Measurements from ENCODE around the gene C2orf76.

Gene C2orf76

GRCh38 chr2:119308793-119309330, 57.8 kb downstream of the C2orf76 start:
- no peak for DNase-seq (ENCODE audit: low read depth)

GRCh38 chr2:119307419-119308140, 59.1 kb downstream of the C2orf76 start:
- H3K4me3 ChIP-seq (ENCODE audit: low read length): no peak overlapping the region
- DNase-seq (ENCODE audit: low read depth): no peak
- no peak for TF ChIP-seq CTCF (conservative IDR thresholded peaks at IDR 0.05; ENCODE audit: low read length)

More at GRCh38 chr2:119308793-119309330, 57.8 kb downstream of the C2orf76 start:
- no peak overlapping the region for H3K4me3 ChIP-seq (ENCODE audit: low read length)
- TF ChIP-seq CTCF (conservative IDR thresholded peaks at IDR 0.05; ENCODE audit: low read length): no peak

- no peak for DNase-seq (ENCODE audit: low read depth)
- no peak for TF ChIP-seq CTCF (conservative IDR thresholded peaks at IDR 0.05; ENCODE audit: low read length)
- peak overlapping the region; percentile 26 for H3K4me3 ChIP-seq (ENCODE audit: low read length)
Measured at GRCh38 chr2:119306196-119306590, 60.4 kb downstream of the C2orf76 start.

- no peak for DNase-seq (ENCODE audit: low read depth)
- no peak for TF ChIP-seq CTCF (conservative IDR thresholded peaks at IDR 0.05; ENCODE audit: low read length)
- H3K4me3 ChIP-seq (ENCODE audit: low read length): peak overlapping the region; percentile 26
Measured at GRCh38 chr2:119305497-119306195, 61.0 kb downstream of the C2orf76 start.

GRCh38 chr2:119304847-119305246, 61.8 kb downstream of the C2orf76 start:
- no peak for DNase-seq (ENCODE audit: low read depth)
- H3K4me3 ChIP-seq (ENCODE audit: low read length): no peak overlapping the region
- no peak for TF ChIP-seq CTCF (conservative IDR thresholded peaks at IDR 0.05; ENCODE audit: low read length)

DNA sequence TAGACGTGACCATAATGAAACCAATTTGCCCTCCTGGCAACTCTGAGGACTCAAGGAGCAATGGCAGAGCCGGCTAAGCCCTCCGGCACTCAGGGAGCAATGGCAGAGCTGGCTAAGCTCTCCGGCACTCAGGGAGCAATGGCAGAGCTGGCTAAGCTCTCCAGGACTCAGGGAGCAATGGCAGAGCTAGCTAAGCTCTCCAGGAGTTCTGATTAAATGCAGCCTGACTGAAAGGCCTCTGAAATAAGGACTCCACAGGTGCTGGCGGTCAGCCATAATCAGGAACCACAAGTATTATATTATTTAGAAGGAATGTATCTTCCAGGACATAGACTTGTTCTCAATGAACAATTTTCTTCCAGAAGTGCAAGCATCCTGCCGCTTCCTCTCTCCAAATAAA, 65.2 kb downstream of the C2orf76 start:
- no peak overlapping the region for H3K4me3 ChIP-seq (ENCODE audit: low read length)
- peak; percentile 30 for DNase-seq (ENCODE audit: low read depth)

More for the DNA sequence above, 65.2 kb downstream of the C2orf76 start:
- no peak for TF ChIP-seq CTCF (conservative IDR thresholded peaks at IDR 0.05; ENCODE audit: low read length)

Measured in AG10803 (cell line).